Stimulated activated memory B cell treated with anti-CD40 and anti-IgM and Interleukin-4, amounts not matched to agents 10 μg/mL and 1 μg/mL and 100 μg/mL, for 72 hours (primary cell): ENCODE measurements around the gene GPD1.
"Not testable (repeated sequence)": the region's sequence is repeated elsewhere in the genome, so short reads cannot be mapped to it uniquely, and the experiment has no call there.

Experiments
- ATAC-seq: fragments of 150-1000 bp; cut with Tn5 transposase; 2 replicates; pipeline ENCODE4 v1.10.0; 2021
- H3K27ac Mint-ChIP-seq: one replicate; pipeline ENCODE4 v1.8.0; 2022; ENCODE audit warnings: mild to moderate bottlenecking, mixed read lengths
- H3K27me3 Mint-ChIP-seq: one replicate; pipeline ENCODE4 v1.8.0; 2022; ENCODE audit warnings: mixed read lengths
- H3K36me3 Mint-ChIP-seq: one replicate; pipeline ENCODE4 v1.8.0; 2022; ENCODE audit warnings: mixed read lengths
- H3K4me1 Mint-ChIP-seq: one replicate; pipeline ENCODE4 v1.8.0; 2022; ENCODE audit warnings: mixed read lengths
- H3K4me3 Mint-ChIP-seq: one replicate; pipeline ENCODE4 v1.8.0; 2022; ENCODE audit warnings: mild to moderate bottlenecking, moderate library complexity, mixed read lengths
- H3K9me3 Mint-ChIP-seq: one replicate; pipeline ENCODE4 v1.8.0; 2022; ENCODE audit warnings: mixed read lengths

The GPD1 gene

DNA sequence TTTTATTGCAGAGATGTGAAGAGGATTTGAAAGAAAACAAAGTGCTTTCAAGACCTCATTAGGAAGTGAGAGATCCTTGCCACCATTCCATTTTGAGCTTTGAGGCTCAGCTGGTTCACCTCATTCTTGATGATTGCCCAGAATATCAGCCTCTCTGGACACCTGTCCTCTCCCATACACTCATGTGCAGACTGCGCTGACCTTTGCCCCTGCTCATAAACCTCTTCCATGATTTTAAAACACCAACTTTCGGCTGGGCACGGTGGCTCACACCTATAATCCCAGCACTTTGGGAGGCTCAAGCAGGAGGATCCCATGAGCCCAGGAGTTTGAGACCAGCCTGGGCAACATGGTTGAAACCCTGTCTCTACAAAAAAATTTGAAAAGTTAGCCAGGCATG is 17.1 kb downstream of the GPD1 start:
- H3K36me3 Mint-ChIP-seq: peaks cover 47% of the 10 kb centered on the region
- no peaks in the 10 kb centered on the region for H3K9me3 Mint-ChIP-seq
- H3K27ac Mint-ChIP-seq: no peak overlapping the region
- no peak for ATAC-seq
- H3K4me3 Mint-ChIP-seq: no peak overlapping the region
- peaks cover 45% of the 10 kb centered on the region for H3K4me1 Mint-ChIP-seq
- H3K27me3 Mint-ChIP-seq: no peaks in the 10 kb centered on the region

DNA sequence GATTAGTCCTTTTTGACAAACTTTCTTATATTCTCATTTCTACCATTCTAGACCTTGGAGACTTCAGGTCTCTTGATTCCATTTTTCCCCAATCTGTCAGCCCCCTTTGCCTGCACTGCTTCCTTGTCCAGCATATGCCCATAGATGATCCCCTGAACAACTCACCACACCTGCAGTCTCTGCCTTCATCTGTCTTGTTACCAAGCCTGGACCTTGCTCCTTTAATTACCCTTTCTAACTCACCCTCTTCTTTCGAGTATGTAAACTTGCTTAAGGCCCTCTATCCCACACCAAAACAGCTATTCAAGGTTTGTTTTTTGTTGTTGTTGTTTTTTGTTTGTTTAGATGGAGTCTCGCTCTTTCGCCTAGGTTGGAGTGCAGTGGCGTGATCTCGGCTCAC is 17.8 kb downstream of the GPD1 start:
- ATAC-seq: no peak
- H3K36me3 Mint-ChIP-seq: peaks cover 45% of the 10 kb centered on the region
- H3K9me3 Mint-ChIP-seq: no peaks in the 10 kb centered on the region
- H3K27me3 Mint-ChIP-seq: no peaks in the 10 kb centered on the region
- H3K4me3 Mint-ChIP-seq: no peak overlapping the region
- H3K27ac Mint-ChIP-seq: no peak overlapping the region
- H3K4me1 Mint-ChIP-seq: peaks cover 39% of the 10 kb centered on the region

DNA sequence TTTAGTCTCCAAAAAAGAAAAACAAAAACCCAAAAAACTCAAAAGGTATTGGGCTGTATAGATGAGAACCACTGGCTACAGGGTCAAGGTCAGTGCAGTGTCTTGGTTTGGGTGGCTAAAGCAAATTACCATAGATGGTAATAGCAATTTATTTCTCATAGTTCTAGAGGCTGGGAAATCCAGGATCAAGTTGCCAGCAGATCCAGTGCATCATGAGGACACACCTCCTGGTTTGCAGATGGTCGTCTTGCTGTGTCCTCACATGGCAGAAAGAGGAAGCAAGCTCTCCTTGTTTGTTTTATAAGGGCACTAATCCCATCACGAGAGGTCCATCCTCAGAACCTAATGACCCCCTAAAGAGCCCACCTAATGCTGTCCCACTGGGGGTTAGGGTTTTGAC is 19.4 kb downstream of the GPD1 start:
- H3K27ac Mint-ChIP-seq: no peak overlapping the region
- H3K27me3 Mint-ChIP-seq: no peaks in the 10 kb centered on the region
- no peak overlapping the region for H3K4me3 Mint-ChIP-seq
- H3K4me1 Mint-ChIP-seq: peaks cover 37% of the 10 kb centered on the region
- H3K36me3 Mint-ChIP-seq: peaks cover 60% of the 10 kb centered on the region
- no peaks in the 10 kb centered on the region for H3K9me3 Mint-ChIP-seq
- ATAC-seq: no peak

DNA sequence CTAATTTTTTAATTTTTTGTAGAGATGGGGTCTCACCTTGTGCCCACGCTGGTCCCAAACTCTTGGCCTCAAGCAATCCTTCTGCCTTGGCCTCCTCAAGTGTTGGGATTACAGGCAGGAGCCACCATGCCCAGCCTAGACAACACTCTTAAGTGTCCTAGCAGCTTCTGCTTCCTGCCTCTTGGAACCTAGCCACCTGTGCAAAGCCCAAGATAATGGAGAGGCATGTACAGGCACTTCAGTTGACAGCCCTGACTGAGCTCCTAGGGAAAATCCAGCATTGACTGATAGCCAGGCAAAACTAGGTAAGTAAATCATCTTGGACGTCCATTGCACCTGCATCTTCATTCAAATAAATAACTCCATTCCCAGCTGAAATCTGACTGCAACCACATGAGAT is 23.7 kb downstream of the GPD1 start:
- H3K9me3 Mint-ChIP-seq: no peaks in the 10 kb centered on the region
- no peaks in the 10 kb centered on the region for H3K27me3 Mint-ChIP-seq
- peaks cover 30% of the 10 kb centered on the region for H3K4me1 Mint-ChIP-seq
- H3K27ac Mint-ChIP-seq: peak overlapping the region; percentile 66
- no peak for ATAC-seq
- H3K4me3 Mint-ChIP-seq: no peak overlapping the region
- H3K36me3 Mint-ChIP-seq: peaks cover 66% of the 10 kb centered on the region

DNA sequence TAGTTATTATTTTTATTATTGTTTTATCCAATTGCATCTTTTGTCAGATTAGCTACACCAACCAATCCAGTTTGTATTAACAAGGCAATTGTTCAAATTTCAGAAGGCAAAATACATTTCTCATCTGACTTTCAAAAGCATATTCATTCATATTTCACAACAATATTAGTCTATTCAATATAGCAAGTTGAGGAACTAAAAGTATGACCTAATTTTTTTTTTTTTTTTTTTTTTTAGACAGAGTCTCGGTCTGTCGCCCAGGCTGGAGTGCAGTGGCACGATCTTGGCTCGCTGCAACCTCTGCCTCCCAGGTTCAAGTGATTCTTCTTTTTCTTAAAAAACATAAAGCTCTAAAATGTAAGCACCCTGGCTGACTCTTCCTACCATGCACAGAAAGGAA is 25.5 kb downstream of the GPD1 start:
- ATAC-seq: no peak
- no peak overlapping the region for H3K4me3 Mint-ChIP-seq
- H3K4me1 Mint-ChIP-seq: peaks cover 36% of the 10 kb centered on the region
- H3K27ac Mint-ChIP-seq: peak overlapping the region; percentile 66
- peaks cover 67% of the 10 kb centered on the region for H3K36me3 Mint-ChIP-seq
- no peaks in the 10 kb centered on the region for H3K9me3 Mint-ChIP-seq
- H3K27me3 Mint-ChIP-seq: no peaks in the 10 kb centered on the region

DNA sequence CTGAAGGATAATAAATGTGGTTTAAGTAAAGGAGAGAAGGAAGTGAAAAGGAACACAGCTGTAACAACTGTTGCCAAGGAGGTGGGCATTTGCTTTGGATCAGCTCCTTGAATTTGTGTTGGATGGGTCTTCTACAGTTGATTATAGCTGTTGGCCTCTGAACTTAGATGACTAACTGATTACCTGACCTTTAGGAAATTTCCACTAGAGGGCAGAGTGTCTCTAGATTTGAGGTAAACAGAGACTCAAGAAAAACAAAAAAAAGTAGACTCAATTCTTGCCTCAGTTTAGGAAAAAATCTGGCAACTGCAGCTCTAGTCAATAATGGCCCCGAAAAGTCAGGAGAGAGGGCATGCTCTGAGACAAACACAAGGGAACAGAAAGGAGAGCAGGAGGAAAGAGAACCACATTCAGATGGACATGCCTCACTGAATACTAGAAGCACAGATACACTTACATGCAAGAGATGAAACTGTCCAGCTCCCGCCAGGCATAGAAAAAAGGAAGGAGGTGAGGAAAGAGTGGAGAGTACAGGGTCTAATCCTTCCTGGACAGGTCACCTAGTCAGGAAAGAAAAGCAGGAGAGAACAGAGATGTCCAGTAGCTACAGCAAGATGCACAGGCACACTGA is 28.8 kb downstream of the GPD1 start:
- Mint-ChIP-seq H3K4me1 (peaks cover 18% of the 10 kb centered on the region), H3K27ac (no peak overlapping the region), H3K27me3 (no peaks in the 10 kb centered on the region), H3K9me3 (no peaks in the 10 kb centered on the region), H3K36me3 (peaks cover 68% of the 10 kb centered on the region), H3K4me3 (no peak overlapping the region)
- ATAC-seq: no peak

DNA sequence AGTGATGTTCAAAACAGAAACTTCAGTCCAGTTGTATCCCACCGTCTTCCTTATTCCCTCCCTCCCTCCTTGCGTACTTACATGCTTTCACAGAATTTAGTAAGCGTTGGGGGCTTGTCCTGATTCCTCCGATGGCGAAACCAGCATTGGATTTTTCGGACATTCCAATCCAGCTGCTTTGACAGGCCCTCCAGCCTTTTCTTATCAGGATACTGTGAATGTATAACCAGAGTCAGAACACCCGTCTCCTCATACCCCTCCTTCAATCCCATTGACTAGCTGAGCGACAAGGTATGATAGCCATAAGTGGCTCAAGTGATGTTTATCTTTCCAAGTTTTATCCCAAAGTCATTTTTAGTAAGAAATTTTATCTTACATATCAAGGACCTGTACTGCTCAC is 39.2 kb downstream of the GPD1 start:
- Mint-ChIP-seq H3K36me3 (peaks cover 34% of the 10 kb centered on the region), H3K27me3 (no peaks in the 10 kb centered on the region)
- ATAC-seq: no peak

DNA sequence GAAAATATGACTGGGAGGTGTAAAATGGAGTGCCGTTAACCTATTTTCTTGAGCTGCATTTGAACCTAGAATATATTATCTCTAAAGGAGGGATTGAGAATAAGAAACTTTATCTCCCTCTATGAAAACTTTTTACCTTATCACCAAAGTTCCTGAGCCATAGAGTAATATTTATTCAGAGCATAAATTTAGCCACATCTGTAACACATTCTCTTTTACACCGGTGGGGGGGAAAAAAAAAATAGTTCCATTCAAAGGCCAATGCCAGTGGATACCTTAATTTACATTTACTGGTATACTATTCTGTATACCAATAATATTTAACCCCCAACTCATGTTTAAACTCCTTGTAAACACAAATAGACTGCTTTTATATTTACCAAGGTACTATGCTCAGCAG is 41.6 kb downstream of the GPD1 start:
- ATAC-seq: no peak
- Mint-ChIP-seq H3K27ac (no peak overlapping the region), H3K4me3 (no peak overlapping the region), H3K27me3 (no peaks in the 10 kb centered on the region), H3K36me3 (peaks cover 27% of the 10 kb centered on the region), H3K4me1 (peaks cover 4% of the 10 kb centered on the region), H3K9me3 (no peaks in the 10 kb centered on the region)

More for the DNA sequence above, 39.2 kb downstream of the GPD1 start:
- Mint-ChIP-seq H3K9me3 (no peaks in the 10 kb centered on the region), H3K4me1 (no peaks in the 10 kb centered on the region), H3K4me3 (no peak overlapping the region), H3K27ac (no peak overlapping the region)

DNA sequence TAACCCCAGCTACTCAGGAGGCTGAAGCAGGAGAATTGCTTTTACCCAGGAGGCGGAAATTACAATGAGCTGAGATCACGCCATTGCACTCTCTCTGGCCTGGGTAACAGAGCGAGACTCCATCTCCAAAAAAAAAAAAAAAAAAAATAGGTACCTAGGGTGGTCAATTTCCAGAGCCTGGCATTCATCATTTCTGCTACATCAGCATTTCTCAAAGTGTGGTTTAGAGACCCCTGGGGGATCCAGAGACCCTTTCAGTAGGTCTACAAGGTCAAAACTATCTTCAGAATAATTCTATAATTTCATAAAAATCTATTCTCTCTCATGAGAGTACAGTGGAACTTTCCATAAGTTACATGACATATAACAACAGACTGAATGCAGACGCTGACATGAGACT is 43.5 kb downstream of the GPD1 start:
- ATAC-seq: no peak

DNA sequence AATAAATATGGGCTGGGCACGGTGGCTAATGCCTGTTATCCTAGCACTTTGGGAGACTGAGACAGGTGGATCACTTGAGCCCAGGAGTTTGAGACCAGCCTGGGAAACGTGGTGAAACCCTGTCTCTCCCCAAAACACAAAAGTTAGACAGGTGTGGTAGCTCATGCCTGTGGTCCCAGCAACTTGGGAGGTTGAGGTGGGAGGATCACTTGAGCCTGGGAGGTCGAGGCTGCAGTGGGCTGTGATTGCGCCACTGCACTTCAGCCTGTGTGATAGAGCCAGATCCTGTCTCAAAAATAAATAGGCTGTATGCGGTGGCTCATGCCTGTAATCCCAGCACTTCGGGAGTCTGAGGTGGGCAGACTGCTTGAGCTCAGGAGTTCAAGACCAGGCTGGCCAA is 44.2 kb downstream of the GPD1 start:
- not testable (repeated sequence) for H3K4me3 Mint-ChIP-seq, H3K36me3 Mint-ChIP-seq, H3K27me3 Mint-ChIP-seq, H3K9me3 Mint-ChIP-seq, ATAC-seq, H3K27ac Mint-ChIP-seq
- peaks cover 15% of the 10 kb centered on the region for H3K4me1 Mint-ChIP-seq

More for the DNA sequence above, 43.5 kb downstream of the GPD1 start:
- no peak overlapping the region for H3K27ac Mint-ChIP-seq
- peaks cover 15% of the 10 kb centered on the region for H3K4me1 Mint-ChIP-seq
- H3K27me3 Mint-ChIP-seq: no peaks in the 10 kb centered on the region
- no peaks in the 10 kb centered on the region for H3K9me3 Mint-ChIP-seq
- H3K36me3 Mint-ChIP-seq: peaks cover 10% of the 10 kb centered on the region
- H3K4me3 Mint-ChIP-seq: no peak overlapping the region

DNA sequence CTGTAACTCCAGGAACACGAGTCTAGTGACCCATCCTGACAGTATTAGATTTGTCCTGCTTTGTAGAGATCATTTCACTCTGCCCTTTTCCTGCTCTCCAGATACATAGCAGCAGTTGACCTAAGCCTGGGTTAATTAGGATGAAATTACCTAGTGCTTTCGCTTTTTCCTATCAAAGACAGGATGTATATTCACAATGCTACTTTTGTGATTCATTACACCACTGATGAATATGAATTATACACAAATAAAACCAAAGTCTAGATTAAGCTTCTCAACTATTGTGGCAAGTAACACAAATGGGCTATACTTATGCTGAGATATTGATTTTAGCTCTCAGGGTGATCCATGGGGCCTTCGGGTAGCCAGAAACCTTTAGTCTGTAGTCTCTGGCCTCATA is 45.5 kb downstream of the GPD1 start:
- no peaks in the 10 kb centered on the region for H3K36me3 Mint-ChIP-seq
- peaks cover 15% of the 10 kb centered on the region for H3K4me1 Mint-ChIP-seq
- ATAC-seq: no peak
- H3K4me3 Mint-ChIP-seq: no peak overlapping the region
- H3K27ac Mint-ChIP-seq: no peak overlapping the region
- no peaks in the 10 kb centered on the region for H3K9me3 Mint-ChIP-seq
- no peaks in the 10 kb centered on the region for H3K27me3 Mint-ChIP-seq

DNA sequence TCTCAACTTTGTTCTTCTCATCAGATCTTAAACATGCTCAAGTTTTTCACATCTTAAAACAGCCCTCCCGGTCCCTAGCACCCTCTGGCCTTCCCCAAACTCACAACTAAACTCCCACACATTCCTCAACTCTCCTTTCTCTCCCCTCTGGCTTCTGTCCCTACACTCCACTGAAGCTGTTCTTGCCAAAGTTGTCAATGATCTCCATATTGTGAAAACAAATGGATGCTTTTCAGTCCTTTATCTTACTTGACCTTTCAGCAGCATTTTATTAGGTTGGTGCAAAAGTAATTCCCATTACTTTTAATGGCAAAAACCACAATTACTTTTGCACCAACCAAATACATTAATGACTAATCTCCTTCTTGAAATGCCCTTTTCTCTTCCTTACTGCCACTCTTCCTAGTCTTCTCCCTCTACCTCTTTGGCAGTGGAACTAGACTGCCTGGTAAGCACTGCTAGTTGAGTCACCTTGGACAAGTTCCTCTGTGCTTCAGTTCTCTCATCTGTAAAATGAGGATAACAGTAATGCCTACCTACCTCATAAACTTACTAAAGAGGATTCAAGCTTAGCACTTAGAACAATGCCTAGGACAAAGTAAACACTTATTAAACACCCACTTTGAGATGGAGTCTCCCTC is 47.4 kb downstream of the GPD1 start:
- Mint-ChIP-seq H3K27ac (no peak overlapping the region), H3K36me3 (no peaks in the 10 kb centered on the region), H3K4me3 (no peak overlapping the region), H3K9me3 (no peaks in the 10 kb centered on the region), H3K4me1 (peaks cover 15% of the 10 kb centered on the region), H3K27me3 (no peaks in the 10 kb centered on the region)
- ATAC-seq: no peak

DNA sequence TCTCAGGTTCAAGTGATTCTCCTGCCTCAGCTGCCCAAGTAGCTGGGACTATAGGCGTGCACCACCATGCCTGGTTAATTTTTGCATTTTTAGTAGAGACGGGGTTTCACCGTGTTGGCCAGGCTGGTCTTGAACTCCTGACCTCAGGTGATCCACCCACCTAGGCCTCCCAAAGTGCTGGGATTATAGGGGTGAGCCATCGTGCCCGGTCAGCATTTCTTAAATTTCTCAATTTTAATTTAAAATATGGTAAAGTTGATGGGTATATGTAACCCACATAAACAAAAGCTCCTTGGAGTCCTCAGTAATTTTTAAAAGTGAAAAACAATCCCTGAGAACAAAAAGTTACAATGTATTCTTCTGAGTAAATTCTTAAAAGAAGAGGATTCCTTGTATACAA is 51.1 kb downstream of the GPD1 start:
- H3K36me3 Mint-ChIP-seq: peaks cover 15% of the 10 kb centered on the region
- not testable (repeated sequence) for ATAC-seq, H3K9me3 Mint-ChIP-seq, H3K27ac Mint-ChIP-seq, H3K4me3 Mint-ChIP-seq, H3K27me3 Mint-ChIP-seq
- H3K4me1 Mint-ChIP-seq: peaks cover 29% of the 10 kb centered on the region

DNA sequence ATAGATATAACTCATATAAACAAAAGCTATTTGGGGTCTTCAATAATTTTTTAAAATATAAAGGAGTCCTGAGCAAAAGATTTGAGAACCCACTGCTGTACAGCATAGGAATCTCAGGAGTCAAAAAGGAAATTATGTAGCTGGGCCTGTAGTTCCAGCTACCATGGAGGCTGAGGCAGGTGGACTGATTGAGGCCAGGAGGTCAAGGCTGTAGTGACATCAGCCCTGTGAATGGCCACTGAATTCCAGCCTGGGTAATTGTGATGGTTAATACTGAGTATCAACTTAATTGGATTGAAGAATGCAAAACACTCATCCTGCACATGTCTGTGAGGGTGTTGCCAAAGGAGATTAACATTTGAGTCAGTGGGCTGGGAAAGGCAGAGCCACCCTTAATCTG is 52.8 kb downstream of the GPD1 start:
- Mint-ChIP-seq H3K27ac (no peak overlapping the region), H3K9me3 (no peaks in the 10 kb centered on the region)

DNA sequence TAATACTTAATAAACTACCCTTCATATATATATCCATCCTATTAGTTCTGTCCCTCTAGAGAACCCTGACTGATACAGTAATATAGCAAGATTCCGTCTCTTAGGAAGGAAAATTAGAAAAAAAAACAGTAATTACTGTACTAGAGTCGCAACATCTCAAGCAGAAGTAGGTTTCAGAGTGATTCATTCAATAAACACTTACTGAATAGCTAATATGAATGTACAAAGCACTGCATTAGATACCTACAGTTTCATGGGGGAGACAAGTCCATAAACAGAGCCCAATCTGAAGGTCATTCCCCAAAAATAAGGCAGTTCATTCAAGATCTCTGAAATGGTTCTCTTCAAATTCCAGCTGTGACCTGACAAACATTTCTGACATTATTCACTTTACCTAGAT is 53.5 kb downstream of the GPD1 start:
- Mint-ChIP-seq H3K4me1 (peaks cover 25% of the 10 kb centered on the region), H3K36me3 (peaks cover 15% of the 10 kb centered on the region), H3K4me3 (no peak overlapping the region), H3K27me3 (no peaks in the 10 kb centered on the region), H3K9me3 (no peaks in the 10 kb centered on the region), H3K27ac (no peak overlapping the region)
- no peak for ATAC-seq

More for the DNA sequence above, 52.8 kb downstream of the GPD1 start:
- H3K36me3 Mint-ChIP-seq: peaks cover 15% of the 10 kb centered on the region
- ATAC-seq: no peak
- H3K27me3 Mint-ChIP-seq: no peaks in the 10 kb centered on the region
- no peak overlapping the region for H3K4me3 Mint-ChIP-seq
- H3K4me1 Mint-ChIP-seq: peaks cover 25% of the 10 kb centered on the region

DNA sequence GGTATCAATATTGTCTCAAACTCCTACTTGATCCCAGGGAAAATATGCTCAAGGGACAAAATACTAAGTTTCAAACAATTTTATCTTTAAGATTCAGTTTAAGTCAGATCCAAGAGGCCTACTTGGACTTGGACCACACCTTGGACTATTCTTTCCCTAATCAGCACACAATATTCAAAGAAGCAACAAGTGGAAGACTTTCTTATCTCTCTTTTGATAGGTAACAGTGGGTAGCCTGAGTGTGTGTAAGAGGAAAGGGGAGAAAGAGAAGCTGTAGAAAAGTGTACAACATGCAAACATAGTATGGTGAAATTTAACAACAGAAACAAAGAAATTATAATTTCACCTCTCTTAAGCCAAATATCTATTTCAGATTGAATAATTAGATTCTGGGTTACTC is 56.8 kb downstream of the GPD1 start:
- ATAC-seq: no peak
- Mint-ChIP-seq H3K36me3 (peaks cover 15% of the 10 kb centered on the region), H3K9me3 (no peaks in the 10 kb centered on the region), H3K27ac (no peak overlapping the region), H3K4me3 (no peak overlapping the region), H3K27me3 (no peaks in the 10 kb centered on the region), H3K4me1 (peaks cover 37% of the 10 kb centered on the region)
